ENCODE results near the gene CDKAL1.

The CDKAL1 gene

GRCh38 chr6:20534295-20535262, at the start of gene CDKAL1:
Gene CDKAL1 (plus strand): TSS chr6:20534457. CDS start chr6:20546351, 11,894 bp downstream.
- H3K4me3 ChIP-seq (ENCODE audit: low read depth, low read length): peak within 1 kb of the TSS; percentile 80
- no peak for TF ChIP-seq CTCF (IDR thresholded peaks at IDR 0.05; ENCODE audit: insufficient read depth, low read length, missing control alignments)
- CTCF ChIA-PET: interaction anchor here (1.0 kb wide), 1 partner anchor 136 kb away, joined by 3 read pairs; no protein-coding TSS in a partner anchor
- peak; percentile 65 for DNase-seq (ENCODE audit: low read depth, low spot score)
- POLR2A ChIA-PET: interaction anchor here (0.7 kb wide), 1 partner anchor 276 kb away, joined by 4 read pairs; no protein-coding TSS in a partner anchor

DNA sequence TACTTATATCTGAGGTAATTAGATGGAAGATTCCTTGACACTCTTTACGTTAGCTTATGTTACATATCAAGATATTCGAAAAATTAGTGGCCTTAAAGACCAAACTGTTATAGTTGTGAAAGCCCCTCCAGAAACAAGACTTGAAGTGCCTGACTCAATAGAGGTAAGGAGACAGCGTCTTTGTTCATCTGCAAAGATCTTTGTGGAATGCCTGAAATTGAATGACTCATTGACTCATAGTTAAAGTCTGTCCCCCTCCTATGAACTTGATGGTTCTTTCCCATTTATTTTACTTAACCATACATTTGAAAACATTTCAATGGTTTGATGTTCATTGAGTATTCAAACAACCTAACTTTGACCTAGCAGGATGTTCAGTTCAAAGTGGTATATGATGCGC, 47.6 kb upstream of the CDKAL1 start:
- no peak overlapping the region for H3K4me3 ChIP-seq (ENCODE audit: low read depth, low read length)
- DNase-seq (ENCODE audit: low read depth, low spot score): no peak
- POLR2A ChIA-PET: no interaction called here
- CTCF ChIA-PET: interaction anchor here (1.1 kb wide), 1 partner anchor 82 kb away, joined by 3 read pairs; no protein-coding TSS in a partner anchor
- TF ChIP-seq CTCF (IDR thresholded peaks at IDR 0.05; ENCODE audit: insufficient read depth, low read length, missing control alignments): no peak

DNA sequence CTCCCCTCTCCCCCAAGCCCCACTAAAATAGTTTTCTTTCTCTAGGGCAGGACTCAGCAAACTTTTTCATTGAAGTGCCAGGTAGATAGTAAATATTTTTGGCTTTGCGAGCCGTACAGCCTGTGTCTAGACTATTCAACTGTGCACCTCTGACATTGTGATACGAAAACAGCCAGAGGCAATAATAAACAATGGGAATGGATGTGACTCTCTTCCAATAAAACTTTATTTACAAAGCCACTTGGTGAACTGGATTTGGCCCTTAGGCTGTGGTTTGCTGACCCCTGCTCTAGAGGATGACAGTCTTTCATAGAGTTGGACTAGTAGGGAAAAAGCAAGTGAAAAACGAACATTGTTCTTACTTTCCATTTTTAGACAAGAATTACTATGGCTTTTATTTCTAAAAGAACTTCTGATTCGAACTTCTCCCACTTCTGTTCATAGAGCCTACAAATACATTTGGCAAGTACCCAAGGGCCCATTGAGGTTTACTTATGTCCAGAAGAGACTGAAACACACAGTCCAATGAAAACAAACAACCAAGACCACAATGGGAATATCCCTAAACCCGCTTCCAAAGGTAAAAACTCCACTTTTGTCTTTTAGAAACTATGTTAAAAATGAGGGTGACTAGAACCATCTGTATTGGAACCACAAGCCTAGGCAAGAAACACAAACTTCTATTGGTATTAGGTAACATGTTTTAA, 46.4 kb upstream of the CDKAL1 start:
- no peak overlapping the region for H3K4me3 ChIP-seq (ENCODE audit: low read depth, low read length)
- ChIA-PET POLR2A (no interaction called here), CTCF (no interaction called here)
- no peak for DNase-seq (ENCODE audit: low read depth, low spot score)
- no peak for TF ChIP-seq CTCF (IDR thresholded peaks at IDR 0.05; ENCODE audit: insufficient read depth, low read length, missing control alignments)

- CTCF ChIA-PET: no interaction called here
- no peak for TF ChIP-seq CTCF (IDR thresholded peaks at IDR 0.05; ENCODE audit: insufficient read depth, low read length, missing control alignments)
- POLR2A ChIA-PET: no interaction called here
These were observed 43.7 kb upstream of the CDKAL1 start for GRCh38 chr6:20490591-20490990.

GRCh38 chr6:20492099-20492498, 42.2 kb upstream of the CDKAL1 start:
- H3K4me3 ChIP-seq (ENCODE audit: low read depth, low read length): no peak overlapping the region
- DNase-seq (ENCODE audit: low read depth, low spot score): no peak
- POLR2A ChIA-PET: no interaction called here
- TF ChIP-seq CTCF (IDR thresholded peaks at IDR 0.05; ENCODE audit: insufficient read depth, low read length, missing control alignments): no peak
- CTCF ChIA-PET: interaction anchor here (1.2 kb wide), 1 partner anchor 36 kb away, joined by 3 read pairs; no protein-coding TSS in a partner anchor

More at GRCh38 chr6:20490591-20490990, 43.7 kb upstream of the CDKAL1 start:
- no peak overlapping the region for H3K4me3 ChIP-seq (ENCODE audit: low read depth, low read length)
- no peak for DNase-seq (ENCODE audit: low read depth, low spot score)
